NT2/D1 (cell line): ENCODE results near the gene MAP2.

Experiments
- YY1 ChIP-seq: IDR thresholded peaks from 2 replicates; pipeline ENCODE4 v1.6.1; 2011; ENCODE audit not compliant: insufficient read length, insufficient read depth
- ZNF274 ChIP-seq: IDR thresholded peaks from 2 replicates; pipeline ENCODE4 v1.6.1; 2011; ENCODE audit warnings: mild to moderate bottlenecking, low read depth, low read length

DNA sequence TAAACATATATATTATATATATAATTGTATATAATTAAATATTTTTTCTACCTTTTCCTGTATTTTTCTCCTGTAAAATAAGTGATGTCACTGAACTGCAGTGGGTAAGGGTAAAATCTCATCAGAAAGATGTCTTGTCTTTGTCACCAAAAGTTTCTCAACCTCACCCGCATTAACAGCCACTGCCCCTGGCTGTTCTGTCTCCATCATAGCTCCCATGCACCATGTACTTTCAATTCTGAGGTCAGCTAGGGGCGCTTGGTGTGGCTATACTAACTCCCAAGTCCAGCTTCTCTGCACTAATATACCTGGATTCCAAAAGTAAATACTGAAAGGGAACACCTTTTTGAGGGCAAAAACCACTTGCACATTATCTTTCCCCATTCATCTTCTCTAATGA lies 46.6 kb downstream of the MAP2 start:
- no peak for TF ChIP-seq ZNF274
- no peak for TF ChIP-seq YY1
